GM23338 (cell line): ENCODE measurements around the gene MAPK12. TPM values are rescaled to one million over a fixed set of nuclear protein-coding genes. Genes with fewer than 3 reads are reported as not detected.

Experiments used
- ATAC-seq: fragments of 200-7000 bp; cut with Tn5 transposase; 3 replicates; pipeline ENCODE4 v1.9.1; 2020
- DNase-seq: peaks from one replicate; pipeline ENCODE4 v3.0.0-alpha.2; 2015; ENCODE audit warnings: low spot score
- H2AFZ ChIP-seq: fragments of 200-600 bp; sonication (generic); 2 replicates; pipeline ENCODE4 v1.8.0; 2016; ENCODE audit warnings: antibody characterized with exemption, mild to moderate bottlenecking, moderate library complexity
- H3F3A ChIP-seq: fragments of 200-600 bp; sonication (generic); replicated peaks from 2 replicates; pipeline ENCODE4 v1.8.0; 2017; ENCODE audit warnings: antibody characterized with exemption, mixed run types, low read depth
- H3K27ac ChIP-seq: fragments of 200-600 bp; sonication (generic); 2 replicates; pipeline ENCODE4 v1.6.1; 2016; ENCODE audit warnings: low read depth
- H3K27me3 ChIP-seq: fragments of 200-600 bp; sonication (generic); 2 replicates; pipeline ENCODE4 v1.8.0; 2016; ENCODE audit warnings: mild to moderate bottlenecking, mixed run types, moderate library complexity; ENCODE audit not compliant: insufficient read depth
- H3K36me3 ChIP-seq: fragments of 200-600 bp; sonication (generic); 2 replicates; pipeline ENCODE4 v1.8.0; 2016; ENCODE audit warnings: mild to moderate bottlenecking; ENCODE audit not compliant: insufficient read depth
- H3K4me1 ChIP-seq: fragments of 200-600 bp; sonication (generic); 2 replicates; pipeline ENCODE4 v1.8.0; 2016; ENCODE audit warnings: mild to moderate bottlenecking, moderate library complexity; ENCODE audit not compliant: insufficient read depth
- H3K4me2 ChIP-seq: fragments of 200-600 bp; sonication (generic); 2 replicates; pipeline ENCODE4 v1.7.1; 2017; ENCODE audit warnings: mixed run types
- H3K4me3 ChIP-seq: fragments of 200-600 bp; sonication (generic); 2 replicates; pipeline ENCODE4 v1.6.1; 2016; ENCODE audit warnings: mixed run types
- H3K79me2 ChIP-seq: fragments of 200-600 bp; sonication (generic); replicated peaks from 2 replicates; pipeline ENCODE4 v1.8.0; 2017; ENCODE audit warnings: mild to moderate bottlenecking; ENCODE audit not compliant: insufficient read depth
- H3K9me2 ChIP-seq: fragments of 200-600 bp; sonication (generic); 2 replicates; pipeline ENCODE4 v1.8.0; 2017; ENCODE audit not compliant: insufficient read depth
- H4K20me1 ChIP-seq: fragments of 200-600 bp; sonication (generic); replicated peaks from 2 replicates; pipeline ENCODE4 v1.8.0; 2017; ENCODE audit warnings: mild to moderate bottlenecking; ENCODE audit not compliant: insufficient read depth
- H3K27ac Mint-ChIP-seq: 2 replicates; pipeline ENCODE4 v1.8.0; 2020; ENCODE audit warnings: inconsistent platforms, mild to moderate bottlenecking, moderate library complexity, mixed read lengths
- H3K27me3 Mint-ChIP-seq: 3 replicates; pipeline ENCODE4 v1.8.0; 2022; ENCODE audit warnings: low read depth, mild to moderate bottlenecking, moderate library complexity, mixed read lengths, inconsistent platforms; ENCODE audit not compliant: insufficient read depth, poor library complexity
- H3K36me3 Mint-ChIP-seq: 3 replicates; pipeline ENCODE4 v1.8.0; 2021; ENCODE audit warnings: low read depth, mild to moderate bottlenecking, inconsistent platforms, moderate library complexity, mixed read lengths
- H3K4me1 Mint-ChIP-seq: 3 replicates; pipeline ENCODE4 v1.8.0; 2020; ENCODE audit warnings: mild to moderate bottlenecking, inconsistent platforms, mixed read lengths
- H3K4me3 Mint-ChIP-seq: 3 replicates; pipeline ENCODE4 v1.8.0; 2021; ENCODE audit warnings: moderate library complexity, mild to moderate bottlenecking, inconsistent platforms, mixed read lengths
- H3K9me3 Mint-ChIP-seq: 3 replicates; pipeline ENCODE4 v1.8.0; 2020; ENCODE audit warnings: moderate library complexity, mild to moderate bottlenecking, inconsistent platforms, mixed read lengths
- CREB1 ChIP-seq: fragments of 250-450 bp; sonication (Bioruptor Pico); IDR thresholded peaks from 2 replicates; pipeline ENCODE4 v1.5.0; 2020; ENCODE audit warnings: low read depth, mild to moderate bottlenecking, moderate library complexity
- CTCF ChIP-seq, 2 experiments: fragments of 200-600 bp in 1 of 2; sonication (generic) in 1 of 2; conservative IDR thresholded peaks; 2 replicates each; pipeline versions ENCODE4 v1.5.1 to v1.6.1; 2016 to 2017; ENCODE audit warnings: antibody characterized with exemption in 2 of 2, low read depth in 2 of 2, mild to moderate bottlenecking in 2 of 2, moderate library complexity in 1 of 2
- ETS1 ChIP-seq: IDR thresholded peaks from 2 replicates; pipeline ENCODE4 v1.6.1; 2016; ENCODE audit warnings: antibody characterized with exemption
- EZH2 ChIP-seq: fragments of 200-600 bp; sonication (generic); IDR thresholded peaks from one replicate; pipeline ENCODE4 v1.8.0; 2017; ENCODE audit warnings: antibody characterized with exemption, mild to moderate bottlenecking, low read depth; ENCODE audit not compliant: unreplicated experiment
- EZH2phosphoT487 ChIP-seq: fragments of 200-600 bp; sonication (generic); IDR thresholded peaks from one replicate; pipeline ENCODE4 v1.8.1; 2018; ENCODE audit warnings: antibody characterized with exemption; ENCODE audit not compliant: unreplicated experiment
- JUNB ChIP-seq: IDR thresholded peaks from one replicate; pipeline ENCODE4 v1.6.1; 2016; ENCODE audit warnings: antibody characterized with exemption; ENCODE audit not compliant: unreplicated experiment
- NANOG ChIP-seq: IDR thresholded peaks from 2 replicates; pipeline ENCODE4 v1.6.1; 2016; ENCODE audit warnings: antibody characterized with exemption, borderline replicate concordance
- POLR2AphosphoS5 ChIP-seq: IDR thresholded peaks from 2 replicates; pipeline ENCODE4 v1.6.1; 2016; ENCODE audit warnings: antibody characterized with exemption, low read depth
- REST ChIP-seq: IDR thresholded peaks from one replicate; pipeline ENCODE4 v1.6.1; 2018; ENCODE audit warnings: antibody characterized with exemption; ENCODE audit not compliant: unreplicated experiment
- STAT1 ChIP-seq: IDR thresholded peaks from one replicate; pipeline ENCODE4 v1.6.1; 2016; ENCODE audit warnings: antibody characterized with exemption; ENCODE audit not compliant: unreplicated experiment
- ZNF114 ChIP-seq: fragments of 250-450 bp; sonication (Bioruptor Pico); IDR thresholded peaks from 2 replicates; pipeline ENCODE4 v1.5.0; 2020; ENCODE audit warnings: mild to moderate bottlenecking, moderate library complexity
- ZNF331 ChIP-seq: fragments of 250-450 bp; sonication (Bioruptor Pico); IDR thresholded peaks from 2 replicates; pipeline ENCODE4 v1.5.0; 2020; ENCODE audit warnings: low read depth, mild to moderate bottlenecking, moderate library complexity
- polyA plus RNA-seq: library from polyadenylated mRNA; unstranded; fragments of >200 nt; fragmentation: Nextera tagmentation; extraction: Ambion mirVana; gene quantifications from 2 replicates; pipeline ENCODE4 v1.2.1, GENCODE V29; 2016
- total RNA-seq: library from RNA; depleted of rRNA; stranded (reverse); fragments of >200 nt; shearing (Covaris generic); gene quantifications from 2 replicates; pipeline ENCODE4 v1.2.3, GENCODE V29; 2014
- TF ChIP-seq, protein P1 (sequence below): fragments of 250-450 bp; sonication (Bioruptor Pico); IDR thresholded peaks from 2 replicates; pipeline ENCODE4 v1.5.0; 2020; ENCODE audit warnings: mild to moderate bottlenecking, moderate library complexity

The MAPK12 gene
- total and polyA plus RNA-seq, 2 experiments from 2014 or later = 10.4 to 26.1 TPM

- Histone ChIP-seq H3F3A (no peaks in the 10 kb centered on the region), H2AFZ (no peak overlapping the region), H3K9me2 (no peaks in the 10 kb centered on the region), H3K36me3 (no peaks in the 10 kb centered on the region), H3K27me3 (no peaks in the 10 kb centered on the region), H3K4me2 (no peak overlapping the region), H3K4me1 (peaks cover 20% of the 10 kb centered on the region), H4K20me1 (no peaks in the 10 kb centered on the region; the same call in 1 of the 2 replicates), H3K79me2 (peaks cover 22% of the 10 kb centered on the region), H3K27ac (no peak overlapping the region), H3K4me3 (no peak overlapping the region)
- Mint-ChIP-seq H3K9me3 (no peaks in the 10 kb centered on the region; the same call in 2 of the 3 replicates), H3K27ac (no peak overlapping the region), H3K4me1 (peaks cover 12% of the 10 kb centered on the region), H3K4me3 (no peak overlapping the region), H3K36me3 (peaks cover 12% of the 10 kb centered on the region), H3K27me3 (peaks cover 12% of the 10 kb centered on the region)
- DNase-seq = no peak
- TF ChIP-seq POLR2AphosphoS5 = no peak
- TF ChIP-seq CREB1 (CRISPR knock-in tag) = no peak
- TF ChIP-seq ZNF331 (CRISPR knock-in tag) = no peak
- no peak for TF ChIP-seq STAT1
- no peak for TF ChIP-seq NANOG
- TF ChIP-seq CTCF (conservative IDR thresholded peaks at IDR 0.05; ENCODE audit: low read depth in 2 of 2) = no peak
- TF ChIP-seq REST = no peak
- no peak for TF ChIP-seq EZH2
- TF ChIP-seq EZH2phosphoT487 = no peak
- TF ChIP-seq, protein P1, sequence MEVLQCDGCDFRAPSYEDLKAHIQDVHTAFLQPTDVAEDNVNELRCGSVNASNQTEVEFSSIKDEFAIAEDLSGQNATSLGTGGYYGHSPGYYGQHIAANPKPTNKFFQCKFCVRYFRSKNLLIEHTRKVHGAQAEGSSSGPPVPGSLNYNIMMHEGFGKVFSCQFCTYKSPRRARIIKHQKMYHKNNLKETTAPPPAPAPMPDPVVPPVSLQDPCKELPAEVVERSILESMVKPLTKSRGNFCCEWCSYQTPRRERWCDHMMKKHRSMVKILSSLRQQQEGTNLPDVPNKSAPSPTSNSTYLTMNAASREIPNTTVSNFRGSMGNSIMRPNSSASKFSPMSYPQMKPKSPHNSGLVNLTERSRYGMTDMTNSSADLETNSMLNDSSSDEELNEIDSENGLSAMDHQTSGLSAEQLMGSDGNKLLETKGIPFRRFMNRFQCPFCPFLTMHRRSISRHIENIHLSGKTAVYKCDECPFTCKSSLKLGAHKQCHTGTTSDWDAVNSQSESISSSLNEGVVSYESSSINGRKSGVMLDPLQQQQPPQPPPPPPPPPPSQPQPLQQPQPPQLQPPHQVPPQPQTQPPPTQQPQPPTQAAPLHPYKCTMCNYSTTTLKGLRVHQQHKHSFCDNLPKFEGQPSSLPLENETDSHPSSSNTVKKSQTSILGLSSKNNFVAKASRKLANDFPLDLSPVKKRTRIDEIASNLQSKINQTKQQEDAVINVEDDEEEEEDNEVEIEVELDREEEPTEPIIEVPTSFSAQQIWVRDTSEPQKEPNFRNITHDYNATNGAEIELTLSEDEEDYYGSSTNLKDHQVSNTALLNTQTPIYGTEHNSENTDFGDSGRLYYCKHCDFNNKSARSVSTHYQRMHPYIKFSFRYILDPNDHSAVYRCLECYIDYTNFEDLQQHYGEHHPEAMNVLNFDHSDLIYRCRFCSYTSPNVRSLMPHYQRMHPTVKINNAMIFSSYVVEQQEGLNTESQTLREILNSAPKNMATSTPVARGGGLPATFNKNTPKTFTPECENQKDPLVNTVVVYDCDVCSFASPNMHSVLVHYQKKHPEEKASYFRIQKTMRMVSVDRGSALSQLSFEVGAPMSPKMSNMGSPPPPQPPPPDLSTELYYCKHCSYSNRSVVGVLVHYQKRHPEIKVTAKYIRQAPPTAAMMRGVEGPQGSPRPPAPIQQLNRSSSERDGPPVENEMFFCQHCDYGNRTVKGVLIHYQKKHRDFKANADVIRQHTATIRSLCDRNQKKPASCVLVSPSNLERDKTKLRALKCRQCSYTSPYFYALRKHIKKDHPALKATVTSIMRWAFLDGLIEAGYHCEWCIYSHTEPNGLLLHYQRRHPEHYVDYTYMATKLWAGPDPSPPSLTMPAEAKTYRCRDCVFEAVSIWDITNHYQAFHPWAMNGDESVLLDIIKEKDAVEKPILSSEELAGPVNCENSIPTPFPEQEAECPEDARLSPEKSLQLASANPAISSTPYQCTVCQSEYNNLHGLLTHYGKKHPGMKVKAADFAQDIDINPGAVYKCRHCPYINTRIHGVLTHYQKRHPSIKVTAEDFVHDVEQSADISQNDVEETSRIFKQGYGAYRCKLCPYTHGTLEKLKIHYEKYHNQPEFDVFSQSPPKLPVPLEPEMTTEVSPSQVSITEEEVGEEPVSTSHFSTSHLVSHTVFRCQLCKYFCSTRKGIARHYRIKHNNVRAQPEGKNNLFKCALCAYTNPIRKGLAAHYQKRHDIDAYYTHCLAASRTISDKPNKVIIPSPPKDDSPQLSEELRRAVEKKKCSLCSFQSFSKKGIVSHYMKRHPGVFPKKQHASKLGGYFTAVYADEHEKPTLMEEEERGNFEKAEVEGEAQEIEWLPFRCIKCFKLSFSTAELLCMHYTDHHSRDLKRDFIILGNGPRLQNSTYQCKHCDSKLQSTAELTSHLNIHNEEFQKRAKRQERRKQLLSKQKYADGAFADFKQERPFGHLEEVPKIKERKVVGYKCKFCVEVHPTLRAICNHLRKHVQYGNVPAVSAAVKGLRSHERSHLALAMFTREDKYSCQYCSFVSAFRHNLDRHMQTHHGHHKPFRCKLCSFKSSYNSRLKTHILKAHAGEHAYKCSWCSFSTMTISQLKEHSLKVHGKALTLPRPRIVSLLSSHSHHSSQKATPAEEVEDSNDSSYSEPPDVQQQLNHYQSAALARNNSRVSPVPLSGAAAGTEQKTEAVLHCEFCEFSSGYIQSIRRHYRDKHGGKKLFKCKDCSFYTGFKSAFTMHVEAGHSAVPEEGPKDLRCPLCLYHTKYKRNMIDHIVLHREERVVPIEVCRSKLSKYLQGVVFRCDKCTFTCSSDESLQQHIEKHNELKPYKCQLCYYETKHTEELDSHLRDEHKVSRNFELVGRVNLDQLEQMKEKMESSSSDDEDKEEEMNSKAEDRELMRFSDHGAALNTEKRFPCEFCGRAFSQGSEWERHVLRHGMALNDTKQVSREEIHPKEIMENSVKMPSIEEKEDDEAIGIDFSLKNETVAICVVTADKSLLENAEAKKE (CRISPR knock-in tag) = no peak
- no peak for TF ChIP-seq ZNF114 (CRISPR knock-in tag)
- no peak for TF ChIP-seq JUNB
- no peak for TF ChIP-seq ETS1
- no peak for ATAC-seq
Measured at GRCh38 chr22:50289942-50290630, 28.6 kb upstream of the MAPK12 start.
